HG03135 (cell line): ENCODE results near the gene LRWD1.
"Not testable (repeated sequence)": the region's sequence is repeated elsewhere in the genome, so short reads cannot be mapped to it uniquely, and the experiment has no call there.

Experiments
- ATAC-seq: cut with Tn5 transposase; IDR thresholded peaks from one replicate; pipeline ENCODE4 v1.9.1; 2021; ENCODE audit warnings: mild to moderate bottlenecking, moderate library complexity; ENCODE audit not compliant: unreplicated experiment

LRWD1 gene

DNA sequence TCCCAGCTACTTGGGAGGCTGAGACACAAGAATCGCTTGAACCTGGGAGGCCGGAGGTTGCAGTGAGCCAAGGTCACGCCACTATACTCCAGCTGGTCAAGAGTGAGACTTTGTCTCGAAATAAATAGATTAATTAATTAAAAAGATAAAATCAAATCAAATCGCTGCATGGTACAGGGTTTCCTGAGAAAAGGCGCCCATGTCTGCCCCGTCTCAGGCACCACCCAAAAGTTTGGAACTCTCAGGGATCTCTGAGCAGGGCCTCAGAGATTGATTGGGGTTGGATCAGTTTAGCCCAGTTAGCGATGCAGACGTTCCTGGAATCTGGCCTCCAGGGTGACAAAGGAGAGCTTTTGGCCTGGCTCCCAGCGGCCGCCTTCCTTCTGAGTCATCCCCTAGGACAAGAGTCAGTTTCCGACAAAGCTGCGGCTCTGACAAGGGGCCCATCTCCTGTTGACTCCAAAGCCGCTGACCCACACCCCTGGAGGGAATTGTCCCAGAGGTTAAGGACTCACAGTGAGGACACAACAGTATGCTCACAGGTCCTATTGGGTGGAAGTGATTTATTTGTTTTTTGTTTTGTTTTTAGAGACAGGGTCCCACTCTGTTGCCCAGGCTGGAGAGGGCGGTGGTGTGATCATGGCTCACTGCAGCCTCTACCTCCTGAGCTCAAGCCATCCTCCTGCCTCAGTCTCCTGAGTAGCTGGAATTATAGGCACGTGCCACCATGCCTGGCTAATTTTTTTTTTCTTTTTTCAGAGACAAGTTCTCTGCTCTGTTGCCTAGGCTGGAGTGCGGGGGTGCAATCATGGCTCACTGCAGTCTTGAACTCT, 24.6 kb upstream of the LRWD1 start:
- no peak for ATAC-seq

DNA sequence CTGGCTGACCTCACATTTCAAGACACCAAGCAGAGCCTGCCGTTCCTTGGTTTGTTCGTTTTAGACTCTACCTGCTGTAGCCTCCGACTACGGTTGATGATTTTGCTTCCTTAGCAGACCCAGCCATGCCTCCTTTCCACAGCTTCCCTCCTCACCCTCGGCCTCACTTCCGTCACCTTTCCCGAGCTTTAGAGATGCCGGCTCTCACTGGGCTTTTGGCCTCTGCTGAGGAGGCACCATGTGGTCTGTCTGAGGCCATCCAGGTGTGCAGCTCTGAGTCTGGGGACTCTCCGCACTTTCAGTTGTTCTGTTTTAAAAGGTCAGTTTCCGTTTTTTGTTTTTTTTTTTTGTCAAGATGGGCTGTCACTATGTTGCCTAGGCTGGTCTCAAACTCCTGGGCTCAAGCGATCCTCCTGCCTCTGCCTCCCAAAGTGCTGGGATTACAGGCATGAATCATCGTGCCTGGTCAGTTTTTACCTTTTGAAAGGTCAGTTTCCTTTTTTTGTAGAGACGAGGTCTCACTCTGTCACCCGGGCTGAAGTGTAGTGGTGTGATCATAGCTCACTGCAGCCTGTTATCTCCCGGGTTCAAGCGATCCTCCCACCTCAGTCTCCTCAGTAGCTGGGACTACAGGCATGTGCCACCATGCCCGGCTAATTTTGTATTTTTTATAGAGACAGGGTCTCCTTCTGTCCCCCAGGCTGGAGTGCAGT, 19.7 kb upstream of the LRWD1 start:
- no peak for ATAC-seq

DNA sequence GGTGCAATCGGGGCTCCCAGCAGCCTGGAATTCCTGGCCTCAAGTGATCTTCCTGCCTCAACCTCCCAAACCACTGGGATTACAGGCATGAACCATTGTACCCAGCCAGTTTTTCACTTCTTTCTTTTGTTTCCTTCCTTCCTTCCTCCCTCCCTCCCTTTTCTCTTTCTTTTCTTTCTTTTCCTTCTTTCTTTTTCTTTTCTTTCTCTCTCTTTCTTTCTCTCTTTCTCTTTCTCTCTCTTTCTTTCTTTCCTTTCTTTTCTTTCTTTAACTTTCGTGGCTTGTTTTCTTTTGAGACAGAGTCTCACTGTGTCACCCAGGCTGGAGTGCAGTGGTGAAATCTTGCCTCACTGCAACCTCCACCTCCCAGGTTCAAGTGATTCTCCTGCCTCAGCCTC, 19.1 kb upstream of the LRWD1 start:
- no peak for ATAC-seq

DNA sequence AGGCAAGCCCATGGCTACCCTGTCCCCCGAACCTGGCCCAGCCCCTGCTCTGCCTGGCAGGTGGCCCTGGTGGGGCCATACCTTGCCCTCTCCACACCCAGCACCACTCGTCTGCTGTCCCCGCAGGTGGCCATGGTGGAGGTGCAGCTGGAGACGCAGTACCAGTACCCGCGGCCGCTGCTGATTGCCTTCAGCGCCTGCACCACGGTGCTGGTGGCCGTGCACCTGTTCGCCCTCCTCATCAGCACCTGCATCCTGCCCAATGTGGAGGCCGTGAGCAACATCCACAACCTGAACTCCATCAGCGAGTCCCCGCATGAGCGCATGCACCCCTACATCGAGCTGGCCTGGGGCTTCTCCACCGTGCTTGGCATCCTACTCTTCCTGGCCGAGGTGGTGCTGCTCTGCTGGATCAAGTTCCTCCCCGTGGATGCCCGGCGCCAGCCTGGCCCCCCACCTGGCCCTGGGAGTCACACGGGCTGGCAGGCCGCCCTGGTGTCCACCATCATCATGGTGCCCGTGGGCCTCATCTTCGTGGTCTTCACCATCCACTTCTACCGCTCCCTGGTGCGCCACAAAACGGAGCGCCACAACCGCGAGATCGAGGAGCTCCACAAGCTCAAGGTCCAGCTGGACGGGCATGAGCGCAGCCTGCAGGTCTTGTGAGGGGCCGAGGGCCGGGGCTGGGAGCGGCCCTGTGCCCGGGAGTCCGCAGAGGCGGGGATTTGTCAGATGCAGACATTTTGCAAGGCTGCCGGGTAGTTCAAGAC, 18.2 kb upstream of the LRWD1 start:
- ATAC-seq = no peak

DNA sequence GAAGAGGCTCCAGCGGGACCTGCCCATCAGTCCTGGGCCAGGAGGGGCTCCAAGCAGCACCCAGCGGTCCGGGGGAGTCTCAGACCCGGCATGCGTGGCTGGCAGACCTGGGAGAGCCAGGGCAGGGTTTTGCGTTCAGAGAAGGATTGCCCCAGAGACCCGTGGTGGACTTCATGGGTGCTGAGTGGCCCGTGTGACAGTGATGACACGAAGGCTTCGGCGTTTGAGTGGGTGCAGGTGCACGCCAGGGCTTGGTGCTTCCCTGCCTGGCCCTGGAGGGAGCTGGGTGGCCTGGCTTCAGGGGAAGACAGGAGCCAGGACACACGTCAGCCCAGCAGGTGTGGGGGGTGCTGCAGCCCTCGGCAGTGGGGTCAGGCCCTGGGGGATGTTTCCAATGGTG, 17.5 kb upstream of the LRWD1 start:
- ATAC-seq = no peak

DNA sequence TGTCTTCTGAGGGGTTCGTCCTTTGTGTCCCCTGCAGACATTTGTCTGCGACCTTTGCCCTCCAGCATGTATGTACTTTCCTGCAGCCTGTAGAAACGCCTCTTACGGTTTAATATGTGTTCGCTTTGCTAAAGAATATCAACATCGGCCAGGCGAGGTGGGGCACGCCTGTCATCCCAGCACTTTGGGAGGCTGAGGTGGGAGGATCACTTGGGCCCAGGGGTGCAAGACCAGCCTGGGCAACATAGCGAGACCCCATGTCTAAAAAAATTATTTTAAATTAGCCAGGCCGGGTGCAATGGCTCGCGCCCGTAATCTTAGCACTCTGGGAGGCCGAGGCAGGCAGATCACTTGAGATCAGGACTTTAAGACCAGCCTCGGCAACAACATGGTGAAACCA, 15.6 kb upstream of the LRWD1 start:
- no peak for ATAC-seq

DNA sequence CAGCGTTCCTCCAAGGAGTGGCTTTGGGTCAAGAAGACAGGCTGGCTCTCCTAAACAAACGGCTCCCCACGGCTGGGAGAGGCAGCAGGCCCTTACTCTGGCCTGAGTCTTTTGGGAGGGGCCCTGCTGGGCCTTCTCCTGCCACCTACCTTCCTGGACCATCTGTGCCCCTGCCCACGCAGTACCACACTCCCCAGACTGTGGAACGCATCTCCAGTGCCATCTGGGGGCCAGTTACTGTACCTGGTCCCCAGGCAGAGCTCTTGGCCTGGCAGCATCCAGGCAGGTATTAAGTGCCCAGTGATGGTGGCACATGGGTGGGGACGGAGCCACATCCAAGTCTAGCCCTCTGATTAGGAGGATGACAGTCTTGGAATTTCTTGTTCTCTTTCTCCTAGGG, 14.5 kb upstream of the LRWD1 start:
- ATAC-seq = no peak

DNA sequence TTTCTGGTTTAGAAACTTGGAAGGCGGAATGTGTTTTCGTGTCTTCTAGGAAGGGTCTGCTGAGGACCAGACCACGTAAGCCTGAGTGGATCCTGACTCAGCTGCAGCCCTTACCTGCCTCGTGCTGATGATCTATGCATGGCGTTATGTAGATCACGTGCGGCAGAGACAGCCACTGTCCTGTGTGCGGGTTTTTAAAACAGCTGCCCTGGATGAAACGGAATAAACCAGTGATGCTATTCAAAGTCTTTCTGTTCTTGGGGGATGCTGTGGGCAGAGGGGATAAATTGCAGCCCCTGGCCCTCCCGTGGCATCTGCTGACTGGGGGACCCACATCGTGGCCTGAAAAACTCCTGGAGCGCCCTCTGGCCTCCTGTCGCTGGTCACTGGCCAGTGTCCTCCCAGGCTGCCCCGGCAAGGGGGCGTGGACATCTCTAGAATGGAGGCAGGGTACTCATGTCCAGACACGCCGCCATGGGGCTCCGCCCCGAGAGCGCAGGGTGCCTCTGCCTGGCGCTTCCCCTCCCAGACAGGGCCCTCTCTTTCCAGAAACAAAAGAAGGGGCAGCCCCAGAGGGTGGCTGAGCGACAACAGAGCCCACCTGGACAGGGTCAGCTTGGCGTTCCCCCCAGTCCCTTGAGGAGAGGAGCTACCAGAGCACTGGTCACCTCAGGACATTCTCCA, 13.3 kb upstream of the LRWD1 start:
- ATAC-seq = no peak

DNA sequence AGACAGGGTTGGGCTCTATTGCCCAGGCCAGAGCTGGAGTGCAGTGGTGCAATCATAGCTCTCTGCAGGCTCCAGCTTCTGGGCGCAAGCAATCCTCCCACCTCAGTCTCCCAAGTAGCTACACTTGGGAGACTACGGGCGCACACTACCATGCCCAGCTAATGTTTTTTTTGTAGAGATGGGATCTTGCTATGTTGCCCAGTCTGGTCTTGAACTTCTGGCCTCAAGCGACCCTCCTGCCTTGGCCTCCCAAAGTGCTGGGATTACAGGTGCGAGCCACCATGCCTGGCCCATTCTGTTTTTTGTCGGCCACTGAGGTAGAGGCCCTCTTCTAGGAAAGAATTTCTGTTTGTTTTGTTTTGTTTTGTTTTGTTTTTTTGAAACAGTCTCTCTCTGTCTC, 12.3 kb upstream of the LRWD1 start:
- ATAC-seq = no peak

DNA sequence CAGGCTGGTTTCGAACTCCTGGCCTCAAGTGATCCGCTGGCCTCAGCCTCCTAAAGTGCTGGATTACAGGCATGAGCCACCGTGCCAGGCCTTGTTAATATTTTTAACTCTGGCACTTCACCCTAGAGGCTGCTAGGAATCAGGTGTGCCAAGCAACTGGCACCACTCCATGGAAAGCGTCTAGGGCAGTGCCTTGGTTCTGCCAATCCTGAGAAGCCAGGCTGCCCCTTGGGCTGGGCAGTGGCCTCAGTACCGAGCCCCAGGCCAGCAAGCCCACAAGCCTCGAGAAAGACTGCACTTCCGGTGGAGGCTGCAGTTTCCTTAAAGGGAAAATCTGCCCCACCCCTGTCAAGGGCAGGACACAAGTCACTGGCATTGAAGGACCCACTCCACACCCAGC, 11.5 kb upstream of the LRWD1 start:
- no peak for ATAC-seq

DNA sequence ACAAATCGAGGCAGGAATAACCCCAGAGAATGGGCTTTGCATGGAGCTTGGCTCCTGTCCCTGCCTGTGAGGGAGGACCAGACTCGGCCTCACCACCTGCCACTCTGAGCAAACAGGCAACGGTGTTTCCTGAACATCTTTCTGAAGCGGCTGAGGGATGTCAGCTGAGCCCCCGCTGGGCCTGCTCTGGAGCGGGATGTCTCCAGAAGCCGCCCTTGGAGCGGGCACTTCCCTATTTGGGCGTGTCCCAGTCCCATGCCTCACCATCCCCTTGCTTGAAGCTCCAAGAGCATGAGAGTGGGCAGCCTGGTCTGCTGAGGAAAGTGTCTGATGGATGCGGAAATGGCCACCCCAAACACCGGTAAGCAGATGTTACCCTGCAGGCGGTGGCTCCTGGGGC, 10.3 kb upstream of the LRWD1 start:
- no peak for ATAC-seq

DNA sequence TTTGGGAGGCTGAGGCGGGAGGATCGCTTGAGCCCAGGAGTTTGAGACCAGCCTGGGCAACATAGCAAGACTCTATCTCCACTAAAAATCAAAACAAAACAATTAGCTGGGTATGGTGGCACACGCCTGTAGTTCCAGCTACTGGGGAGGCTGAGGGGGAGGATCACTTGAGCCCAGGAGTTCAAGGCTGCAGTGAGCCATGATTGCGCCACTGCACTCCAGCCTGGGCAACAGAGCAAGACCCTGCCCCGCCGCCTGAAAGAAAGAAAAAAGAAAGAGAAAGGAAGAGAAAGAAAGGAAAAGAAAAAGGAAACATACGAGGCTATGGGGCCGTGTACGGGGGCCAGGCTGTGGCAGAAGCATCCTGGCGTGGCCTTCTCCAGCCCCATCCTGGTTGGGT, 9.9 kb upstream of the LRWD1 start:
- ATAC-seq = not testable (repeated sequence)

DNA sequence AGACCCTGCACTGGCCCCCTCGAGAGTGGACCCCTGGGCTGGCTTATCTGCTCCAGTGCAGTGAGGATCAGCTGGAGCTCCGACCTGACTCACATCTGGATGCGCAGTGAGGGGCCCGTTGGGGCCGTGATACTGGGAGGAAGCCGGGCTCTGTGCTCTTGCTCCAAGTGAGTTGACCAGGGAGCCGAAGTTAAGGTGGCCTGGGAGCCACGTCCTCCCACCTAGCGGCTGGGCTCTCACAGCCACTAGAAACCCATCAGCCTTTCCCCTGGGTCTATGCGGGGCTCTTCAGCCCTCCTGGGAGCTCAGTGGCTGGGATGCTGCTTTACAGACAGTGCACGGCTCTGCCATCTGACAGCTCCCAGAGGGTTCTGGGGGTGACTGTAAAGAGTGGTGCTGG, 9.2 kb upstream of the LRWD1 start:
- no peak for ATAC-seq

DNA sequence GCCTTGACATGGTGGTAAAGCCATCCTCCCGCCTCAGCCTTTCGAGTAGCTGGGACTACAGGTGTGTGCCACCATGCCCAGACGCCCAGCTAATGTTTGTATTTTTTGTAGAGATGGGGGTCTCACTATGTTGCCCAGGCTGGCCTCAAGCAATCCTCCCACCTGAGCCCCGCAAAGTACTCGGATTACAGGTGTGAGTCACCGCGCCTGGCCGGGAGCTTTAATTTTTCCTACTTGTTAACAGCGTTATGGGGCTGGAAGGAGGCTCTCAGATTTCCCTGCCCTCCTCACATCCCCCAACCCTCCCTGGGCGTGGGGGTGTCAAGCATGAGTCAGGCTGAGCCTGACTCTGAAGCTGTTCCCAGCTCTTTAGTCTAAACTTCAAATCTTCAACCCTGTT, 8.5 kb upstream of the LRWD1 start:
- ATAC-seq = no peak

DNA sequence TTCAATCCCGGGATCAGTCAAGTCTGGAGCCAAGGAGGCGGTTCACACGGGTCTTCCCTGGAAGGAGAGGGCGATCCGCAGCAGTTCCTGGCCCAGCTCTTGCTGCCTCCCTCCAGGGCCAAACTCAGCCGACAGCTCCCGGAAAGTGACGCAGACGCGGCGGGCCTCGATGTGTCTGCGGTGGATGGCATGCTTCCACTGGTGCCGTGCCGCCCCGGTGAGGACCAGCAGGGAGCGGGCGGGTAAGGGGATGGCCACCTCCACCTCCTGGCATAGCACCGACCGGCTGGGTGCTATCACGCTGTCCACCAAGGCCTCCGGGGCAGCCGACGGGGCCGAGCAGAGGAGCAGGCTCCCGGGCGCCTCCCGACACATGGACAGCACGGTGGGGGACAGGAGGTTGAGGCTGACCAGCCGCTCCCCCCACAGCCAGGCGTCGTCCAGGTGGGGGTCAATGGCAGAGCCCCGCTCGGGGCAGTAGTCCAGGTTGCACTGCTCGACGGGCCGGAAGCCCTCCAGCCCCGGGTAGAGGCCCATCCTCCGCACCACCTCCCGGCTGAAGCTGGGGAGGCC, 7.3 kb upstream of the LRWD1 start:
- ATAC-seq = no peak

DNA sequence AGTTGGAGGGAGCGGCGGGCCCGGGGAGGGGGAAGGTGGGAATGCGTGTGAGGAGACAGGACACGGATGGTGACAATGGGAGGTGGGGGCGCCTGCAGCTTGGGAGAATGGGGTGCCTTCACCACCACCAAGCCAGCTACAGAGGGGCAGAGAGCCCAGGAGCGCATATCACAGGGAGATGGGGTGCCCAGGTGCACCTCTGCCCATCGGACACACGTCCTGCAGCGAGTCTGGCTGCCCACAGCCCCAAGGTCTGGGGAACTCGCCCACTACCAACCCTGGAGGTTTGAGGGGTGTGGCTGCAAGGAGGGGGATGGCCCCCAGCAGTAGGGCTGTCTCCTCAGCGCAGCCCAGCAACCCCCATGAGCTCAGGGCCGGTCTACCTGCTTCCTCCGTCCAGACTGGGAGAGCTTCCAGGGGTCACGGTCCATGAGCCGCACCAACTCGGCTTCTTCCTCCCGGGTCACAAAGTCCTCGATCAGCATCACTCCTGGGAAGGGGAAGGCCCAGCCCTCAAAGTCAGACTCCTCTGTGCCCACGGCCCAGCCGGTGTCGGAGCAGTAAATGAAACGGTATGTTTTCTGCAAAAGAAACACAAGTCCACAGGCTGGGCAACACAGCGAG, 5.5 kb upstream of the LRWD1 start:
- ATAC-seq = no peak

DNA sequence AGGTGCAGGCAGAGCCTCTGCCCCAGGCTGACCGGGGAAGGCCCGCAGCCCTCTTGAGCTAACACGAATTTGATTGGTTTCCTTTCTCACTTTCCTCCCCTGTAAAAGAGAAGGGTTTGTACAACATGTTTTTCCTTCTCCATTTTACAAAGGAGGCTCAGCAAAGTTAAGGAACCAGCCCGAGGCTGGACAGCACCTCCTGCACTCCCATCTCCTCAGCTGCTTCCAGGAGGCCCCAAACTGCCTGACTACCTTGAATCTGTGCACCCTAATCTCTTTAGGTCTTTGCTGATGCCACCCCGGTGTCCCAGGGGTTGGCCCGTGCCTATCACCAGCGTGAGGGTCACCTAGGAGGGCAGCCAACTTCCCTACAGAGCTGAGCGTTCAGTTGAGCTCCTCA, 4.3 kb upstream of the LRWD1 start:
- ATAC-seq = no peak

DNA sequence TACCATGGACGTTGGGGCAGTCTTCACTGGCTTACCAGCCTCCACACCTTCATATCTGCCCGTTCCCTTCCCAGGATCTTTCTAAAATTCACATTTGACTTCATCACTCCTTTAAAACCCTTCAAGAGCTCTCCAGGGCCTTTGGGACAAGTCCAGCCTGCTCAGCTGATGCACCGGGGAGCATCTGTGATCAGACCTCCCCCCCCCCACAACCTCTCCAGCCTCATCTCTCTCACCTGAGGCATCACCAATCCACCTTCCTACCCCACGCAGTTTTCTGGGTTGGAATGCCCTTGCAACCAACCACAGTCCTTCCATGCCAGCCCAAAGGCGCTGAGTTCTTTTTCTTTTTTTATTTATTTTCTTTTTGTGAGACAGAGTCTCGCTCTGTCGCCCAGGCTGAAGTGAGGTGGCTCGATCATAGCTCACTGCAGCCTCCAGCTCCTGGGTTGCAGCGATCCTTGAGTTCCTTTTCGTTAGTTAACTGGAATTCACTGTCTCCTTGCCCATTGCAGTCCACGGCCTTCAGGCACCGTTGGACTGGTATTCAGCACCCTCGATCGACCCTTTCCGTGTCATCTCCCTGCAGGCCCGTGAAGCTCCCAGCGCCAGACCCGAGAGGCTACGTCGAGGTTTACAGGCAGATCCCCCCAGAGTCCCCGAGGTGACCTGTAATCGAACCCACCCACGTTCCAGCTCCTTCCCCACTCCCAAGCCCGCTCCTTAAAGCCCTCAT, 775 bp upstream of the LRWD1 start:
- no peak for ATAC-seq

DNA sequence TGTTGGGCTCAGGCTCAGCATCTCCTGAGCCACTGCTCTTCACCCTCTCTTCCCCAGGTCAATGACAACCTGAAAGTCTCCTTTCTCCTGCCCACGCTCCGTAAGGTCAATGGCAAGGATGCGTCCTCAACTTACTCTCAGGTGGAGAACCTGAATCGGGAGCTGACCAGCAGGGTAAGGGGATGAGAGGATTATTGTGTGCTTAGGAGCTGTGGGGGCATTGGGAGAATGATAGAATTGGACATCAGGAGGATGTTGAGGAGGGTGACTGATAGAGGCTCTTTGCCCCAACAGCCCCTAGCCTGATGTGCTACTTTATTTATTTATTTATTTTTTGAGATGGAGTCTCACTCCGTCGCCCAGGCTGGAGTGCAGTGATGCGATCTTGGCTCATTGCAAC, 1.3 kb downstream of the LRWD1 start:
- no peak for ATAC-seq
